Measurements from ENCODE around the gene ERICH2.
"Not testable (repeated sequence)": the region's sequence is repeated elsewhere in the genome, so short reads cannot be mapped to it uniquely, and the experiment has no call there.

GRCh38 chr2:170734601-170735000 is 35.6 kb upstream of the ERICH2 start:
- not testable (repeated sequence) for TF ChIP-seq EP300, CTCF (IDR thresholded peaks at IDR 0.05)

All from sigmoid colon (tissue), 4 donors.